H1 (cell line): ENCODE data around the gene TOP1. TPM values are rescaled to one million over a fixed set of nuclear protein-coding genes. Genes with fewer than 3 reads are reported as not detected.

Experiments
- polyA plus RNA-seq, 7 experiments: library from polyadenylated mRNA; depleted of rRNA in 3 of 7; stranded (reverse) in 5 of 7; unstranded in 2 of 7; fragments of >200 nt in 5 of 7; fragments of 200-250 nt in 2 of 7; gene quantifications; 1 replicate in 5 of 7; 2 replicates in 1 of 7; 4 replicates in 1 of 7; pipeline versions ENCODE4 v1.2.1 to v1.2.3, GENCODE V29; 2011 to 2013; ENCODE audit warnings: missing spikeins in 2 of 7, mixed read lengths in 2 of 7
- total RNA-seq: library from RNA; stranded (reverse); fragmentation: NEBNext Ultra II Directional; extraction: Animal tissue kit (Norgen Biotek cat#: 25700); gene quantifications from 2 replicates; pipeline ENCODE4 v1.2.1, GENCODE V29; 2021
- TF ChIP-seq, protein P1 (sequence below): fragments of 300-600 bp; sonication (generic); IDR thresholded peaks from 2 replicates; pipeline ENCODE4 v1.7.1; 2012; ENCODE audit warnings: low read length, moderate library complexity, mild to moderate bottlenecking, inconsistent platforms; ENCODE audit not compliant: insufficient replicate concordance

The TOP1 gene
- total and polyA plus RNA-seq, 2 of the 8 experiments (the other 6 are each of a cell fraction or from before 2014, with no cell fraction given) = 7.4 to 108 TPM

DNA sequence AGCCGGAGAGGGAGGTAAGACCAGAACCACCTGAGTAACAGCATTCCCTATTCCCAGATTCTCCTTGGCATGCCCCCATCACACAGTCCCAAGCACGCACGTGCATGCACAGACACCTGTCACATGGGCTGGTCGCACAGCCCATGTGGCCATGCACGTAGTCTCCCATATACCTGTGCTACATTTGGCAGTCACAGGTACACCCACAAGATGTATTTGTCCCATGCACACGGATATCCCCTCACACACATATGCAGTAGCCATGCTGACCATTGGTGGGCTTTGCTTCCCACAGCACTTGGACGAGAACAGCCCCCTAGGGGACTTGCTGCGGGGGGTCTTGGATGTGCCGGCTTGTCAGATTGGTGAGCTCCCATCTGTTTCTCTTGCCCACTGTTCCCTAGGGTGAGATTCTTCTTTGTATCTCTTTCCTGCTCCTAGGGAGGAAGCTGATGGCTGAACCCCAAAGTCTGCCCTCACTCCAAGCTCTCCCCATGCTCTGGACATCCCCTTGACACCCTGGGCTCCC lies 140.6 kb downstream of the TOP1 start (continued):
- TF ChIP-seq, protein P1, sequence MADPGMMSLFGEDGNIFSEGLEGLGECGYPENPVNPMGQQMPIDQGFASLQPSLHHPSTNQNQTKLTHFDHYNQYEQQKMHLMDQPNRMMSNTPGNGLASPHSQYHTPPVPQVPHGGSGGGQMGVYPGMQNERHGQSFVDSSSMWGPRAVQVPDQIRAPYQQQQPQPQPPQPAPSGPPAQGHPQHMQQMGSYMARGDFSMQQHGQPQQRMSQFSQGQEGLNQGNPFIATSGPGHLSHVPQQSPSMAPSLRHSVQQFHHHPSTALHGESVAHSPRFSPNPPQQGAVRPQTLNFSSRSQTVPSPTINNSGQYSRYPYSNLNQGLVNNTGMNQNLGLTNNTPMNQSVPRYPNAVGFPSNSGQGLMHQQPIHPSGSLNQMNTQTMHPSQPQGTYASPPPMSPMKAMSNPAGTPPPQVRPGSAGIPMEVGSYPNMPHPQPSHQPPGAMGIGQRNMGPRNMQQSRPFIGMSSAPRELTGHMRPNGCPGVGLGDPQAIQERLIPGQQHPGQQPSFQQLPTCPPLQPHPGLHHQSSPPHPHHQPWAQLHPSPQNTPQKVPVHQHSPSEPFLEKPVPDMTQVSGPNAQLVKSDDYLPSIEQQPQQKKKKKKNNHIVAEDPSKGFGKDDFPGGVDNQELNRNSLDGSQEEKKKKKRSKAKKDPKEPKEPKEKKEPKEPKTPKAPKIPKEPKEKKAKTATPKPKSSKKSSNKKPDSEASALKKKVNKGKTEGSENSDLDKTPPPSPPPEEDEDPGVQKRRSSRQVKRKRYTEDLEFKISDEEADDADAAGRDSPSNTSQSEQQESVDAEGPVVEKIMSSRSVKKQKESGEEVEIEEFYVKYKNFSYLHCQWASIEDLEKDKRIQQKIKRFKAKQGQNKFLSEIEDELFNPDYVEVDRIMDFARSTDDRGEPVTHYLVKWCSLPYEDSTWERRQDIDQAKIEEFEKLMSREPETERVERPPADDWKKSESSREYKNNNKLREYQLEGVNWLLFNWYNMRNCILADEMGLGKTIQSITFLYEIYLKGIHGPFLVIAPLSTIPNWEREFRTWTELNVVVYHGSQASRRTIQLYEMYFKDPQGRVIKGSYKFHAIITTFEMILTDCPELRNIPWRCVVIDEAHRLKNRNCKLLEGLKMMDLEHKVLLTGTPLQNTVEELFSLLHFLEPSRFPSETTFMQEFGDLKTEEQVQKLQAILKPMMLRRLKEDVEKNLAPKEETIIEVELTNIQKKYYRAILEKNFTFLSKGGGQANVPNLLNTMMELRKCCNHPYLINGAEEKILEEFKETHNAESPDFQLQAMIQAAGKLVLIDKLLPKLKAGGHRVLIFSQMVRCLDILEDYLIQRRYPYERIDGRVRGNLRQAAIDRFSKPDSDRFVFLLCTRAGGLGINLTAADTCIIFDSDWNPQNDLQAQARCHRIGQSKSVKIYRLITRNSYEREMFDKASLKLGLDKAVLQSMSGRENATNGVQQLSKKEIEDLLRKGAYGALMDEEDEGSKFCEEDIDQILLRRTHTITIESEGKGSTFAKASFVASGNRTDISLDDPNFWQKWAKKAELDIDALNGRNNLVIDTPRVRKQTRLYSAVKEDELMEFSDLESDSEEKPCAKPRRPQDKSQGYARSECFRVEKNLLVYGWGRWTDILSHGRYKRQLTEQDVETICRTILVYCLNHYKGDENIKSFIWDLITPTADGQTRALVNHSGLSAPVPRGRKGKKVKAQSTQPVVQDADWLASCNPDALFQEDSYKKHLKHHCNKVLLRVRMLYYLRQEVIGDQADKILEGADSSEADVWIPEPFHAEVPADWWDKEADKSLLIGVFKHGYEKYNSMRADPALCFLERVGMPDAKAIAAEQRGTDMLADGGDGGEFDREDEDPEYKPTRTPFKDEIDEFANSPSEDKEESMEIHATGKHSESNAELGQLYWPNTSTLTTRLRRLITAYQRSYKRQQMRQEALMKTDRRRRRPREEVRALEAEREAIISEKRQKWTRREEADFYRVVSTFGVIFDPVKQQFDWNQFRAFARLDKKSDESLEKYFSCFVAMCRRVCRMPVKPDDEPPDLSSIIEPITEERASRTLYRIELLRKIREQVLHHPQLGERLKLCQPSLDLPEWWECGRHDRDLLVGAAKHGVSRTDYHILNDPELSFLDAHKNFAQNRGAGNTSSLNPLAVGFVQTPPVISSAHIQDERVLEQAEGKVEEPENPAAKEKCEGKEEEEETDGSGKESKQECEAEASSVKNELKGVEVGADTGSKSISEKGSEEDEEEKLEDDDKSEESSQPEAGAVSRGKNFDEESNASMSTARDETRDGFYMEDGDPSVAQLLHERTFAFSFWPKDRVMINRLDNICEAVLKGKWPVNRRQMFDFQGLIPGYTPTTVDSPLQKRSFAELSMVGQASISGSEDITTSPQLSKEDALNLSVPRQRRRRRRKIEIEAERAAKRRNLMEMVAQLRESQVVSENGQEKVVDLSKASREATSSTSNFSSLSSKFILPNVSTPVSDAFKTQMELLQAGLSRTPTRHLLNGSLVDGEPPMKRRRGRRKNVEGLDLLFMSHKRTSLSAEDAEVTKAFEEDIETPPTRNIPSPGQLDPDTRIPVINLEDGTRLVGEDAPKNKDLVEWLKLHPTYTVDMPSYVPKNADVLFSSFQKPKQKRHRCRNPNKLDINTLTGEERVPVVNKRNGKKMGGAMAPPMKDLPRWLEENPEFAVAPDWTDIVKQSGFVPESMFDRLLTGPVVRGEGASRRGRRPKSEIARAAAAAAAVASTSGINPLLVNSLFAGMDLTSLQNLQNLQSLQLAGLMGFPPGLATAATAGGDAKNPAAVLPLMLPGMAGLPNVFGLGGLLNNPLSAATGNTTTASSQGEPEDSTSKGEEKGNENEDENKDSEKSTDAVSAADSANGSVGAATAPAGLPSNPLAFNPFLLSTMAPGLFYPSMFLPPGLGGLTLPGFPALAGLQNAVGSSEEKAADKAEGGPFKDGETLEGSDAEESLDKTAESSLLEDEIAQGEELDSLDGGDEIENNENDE = no peak
